Epithelial cell of proximal tubule (primary cell): ENCODE measurements around the gene TTC16. TPM values are rescaled to one million over a fixed set of nuclear protein-coding genes. Genes with fewer than 3 reads are reported as not detected.
"Not testable (repeated sequence)": the region's sequence is repeated elsewhere in the genome, so short reads cannot be mapped to it uniquely, and the experiment has no call there.

ENCODE experiments used
- DNase-seq: peaks from one replicate; pipeline ENCODE4 v3.0.0-alpha.2; 2011; ENCODE audit warnings: low read depth
- H3K4me3 ChIP-seq: 2 replicates; pipeline ENCODE4 v1.5.1; 2011; ENCODE audit warnings: low read depth, mild to moderate bottlenecking, low read length
- total RNA-seq: library from RNA; depleted of rRNA; stranded (reverse); fragments of >200 nt; gene quantifications from 2 replicates; pipeline ENCODE4 v1.2.3, GENCODE V29; 2015
- TF ChIP-seq, protein P1 (sequence below): conservative IDR thresholded peaks from 2 replicates; pipeline ENCODE4 v1.5.1; 2012; ENCODE audit warnings: low read depth, mild to moderate bottlenecking, low read length

Gene TTC16
- total RNA-seq, 1 donor from 2014 or later, result not detected

- no peak overlapping the region for H3K4me3 ChIP-seq
- TF ChIP-seq, protein P1, sequence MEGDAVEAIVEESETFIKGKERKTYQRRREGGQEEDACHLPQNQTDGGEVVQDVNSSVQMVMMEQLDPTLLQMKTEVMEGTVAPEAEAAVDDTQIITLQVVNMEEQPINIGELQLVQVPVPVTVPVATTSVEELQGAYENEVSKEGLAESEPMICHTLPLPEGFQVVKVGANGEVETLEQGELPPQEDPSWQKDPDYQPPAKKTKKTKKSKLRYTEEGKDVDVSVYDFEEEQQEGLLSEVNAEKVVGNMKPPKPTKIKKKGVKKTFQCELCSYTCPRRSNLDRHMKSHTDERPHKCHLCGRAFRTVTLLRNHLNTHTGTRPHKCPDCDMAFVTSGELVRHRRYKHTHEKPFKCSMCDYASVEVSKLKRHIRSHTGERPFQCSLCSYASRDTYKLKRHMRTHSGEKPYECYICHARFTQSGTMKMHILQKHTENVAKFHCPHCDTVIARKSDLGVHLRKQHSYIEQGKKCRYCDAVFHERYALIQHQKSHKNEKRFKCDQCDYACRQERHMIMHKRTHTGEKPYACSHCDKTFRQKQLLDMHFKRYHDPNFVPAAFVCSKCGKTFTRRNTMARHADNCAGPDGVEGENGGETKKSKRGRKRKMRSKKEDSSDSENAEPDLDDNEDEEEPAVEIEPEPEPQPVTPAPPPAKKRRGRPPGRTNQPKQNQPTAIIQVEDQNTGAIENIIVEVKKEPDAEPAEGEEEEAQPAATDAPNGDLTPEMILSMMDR, result no peak
- DNase-seq, result no peak
Observed at GRCh38 chr9:127751269-127752054, 35.6 kb downstream of the TTC16 start.

DNA sequence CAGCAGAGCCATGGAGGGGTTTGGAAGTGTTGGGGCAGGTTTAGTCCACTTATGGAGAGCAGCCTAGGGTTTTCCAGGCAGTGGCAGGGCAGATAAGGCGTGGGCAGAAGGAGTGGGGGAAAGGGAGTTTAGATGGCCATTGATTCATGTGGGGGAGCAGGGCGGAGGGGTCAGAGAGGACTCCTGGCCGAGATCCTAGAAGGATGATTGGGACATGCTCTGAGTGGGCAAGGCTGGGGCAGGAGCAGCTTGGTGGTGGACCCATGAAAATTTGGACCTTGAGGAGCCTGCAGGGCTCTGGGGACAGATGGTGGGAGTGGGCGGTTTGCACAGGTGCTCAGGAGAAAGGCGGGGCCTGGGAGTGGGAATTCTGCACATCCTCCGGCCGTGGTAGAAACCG lies 37.3 kb downstream of the TTC16 start:
- TF ChIP-seq, protein P1, result no peak
- DNase-seq, result no peak

DNA sequence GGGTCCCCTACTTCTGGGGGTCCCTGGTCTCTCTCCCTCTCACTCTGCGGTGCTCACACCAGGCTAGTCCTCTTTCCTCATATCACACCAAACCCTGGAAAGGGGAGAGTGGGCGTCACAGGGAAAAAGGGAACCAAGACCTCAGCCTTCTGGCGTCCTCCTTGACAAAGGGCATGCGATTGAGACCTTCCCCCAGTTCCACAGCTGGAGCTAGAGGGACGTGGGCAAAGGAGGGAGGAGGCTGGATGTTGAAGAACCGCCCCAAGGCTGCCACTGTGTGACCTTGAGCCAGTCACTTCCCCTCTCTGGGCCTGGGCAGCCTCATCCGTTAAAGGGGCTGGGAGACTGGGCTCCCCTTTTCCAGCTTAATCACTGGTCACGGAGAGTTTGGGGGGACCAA lies 37.7 kb downstream of the TTC16 start:
- DNase-seq, result no peak
- H3K4me3 ChIP-seq, result no peak overlapping the region
- TF ChIP-seq, protein P1, result no peak

More for the DNA sequence above, 37.3 kb downstream of the TTC16 start:
- H3K4me3 ChIP-seq, result no peak overlapping the region

- no peak for DNase-seq
- no peak overlapping the region for H3K4me3 ChIP-seq
- TF ChIP-seq, protein P1, result no peak
Observed at GRCh38 chr9:127754099-127755060, 38.5 kb downstream of the TTC16 start.

- no peak overlapping the region for H3K4me3 ChIP-seq
- TF ChIP-seq, protein P1, result no peak
- DNase-seq, result no peak
Observed at GRCh38 chr9:127755061-127756060, 39.5 kb downstream of the TTC16 start.

- TF ChIP-seq, protein P1, result no peak
Observed at GRCh38 chr9:127756233-127756632, 40.4 kb downstream of the TTC16 start.

DNA sequence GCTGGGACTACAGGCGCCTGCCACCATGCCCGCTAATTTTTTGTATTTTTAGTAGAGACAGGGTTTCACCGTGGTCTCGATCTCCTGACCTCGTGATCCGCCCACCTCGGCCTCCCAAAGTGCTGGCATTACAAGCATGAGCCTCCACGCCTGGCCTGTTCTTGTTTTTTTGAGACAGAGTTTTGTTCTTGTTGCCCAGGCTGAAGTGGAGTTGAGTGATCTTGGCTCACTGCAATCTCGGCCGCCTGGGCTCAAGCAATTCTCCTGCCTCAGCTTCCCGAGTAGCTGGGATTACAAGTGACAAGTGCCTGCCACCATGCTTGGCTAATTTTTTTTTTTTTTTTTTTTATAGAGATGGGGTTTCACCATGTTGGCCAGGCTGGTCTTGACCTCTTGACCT lies 40.9 kb downstream of the TTC16 start:
- not testable (repeated sequence) for H3K4me3 ChIP-seq, DNase-seq

More at GRCh38 chr9:127756233-127756632, 40.4 kb downstream of the TTC16 start:
- H3K4me3 ChIP-seq, result no peak overlapping the region
- no peak for DNase-seq
